NCI-H1436 treated with DMSO at 0.1 percent for 48 hours (cell line): Measurements from ENCODE around the gene SPINT1.
"Not testable (repeated sequence)": the region's sequence is repeated elsewhere in the genome, so short reads cannot be mapped to it uniquely, and the experiment has no call there.

Experiments used
- DNase-seq: peaks from one replicate; lab custom pipeline; 2025; lab: John Stamatoyannopoulos, UW

SPINT1 gene

GRCh38 chr15:40859206-40859851 lies 15.5 kb downstream of the SPINT1 start:
- DNase-seq = peak; percentile 46

- not testable (repeated sequence) for DNase-seq
These were observed 17.3 kb downstream of the SPINT1 start for GRCh38 chr15:40861147-40861546.

GRCh38 chr15:40863660-40864270 lies 19.9 kb downstream of the SPINT1 start:
- DNase-seq = no peak

GRCh38 chr15:40867199-40867598 lies 23.4 kb downstream of the SPINT1 start:
- no peak for DNase-seq

- no peak for DNase-seq
These were observed 25.8 kb downstream of the SPINT1 start for GRCh38 chr15:40869686-40870085.

GRCh38 chr15:40870716-40871115 lies 26.9 kb downstream of the SPINT1 start:
- DNase-seq = no peak

- no peak for DNase-seq
These were observed 28.1 kb downstream of the SPINT1 start for GRCh38 chr15:40871749-40872617.

- no peak for DNase-seq
These were observed 29.2 kb downstream of the SPINT1 start for GRCh38 chr15:40872791-40873693.

GRCh38 chr15:40873694-40874561 lies 30.1 kb downstream of the SPINT1 start, which contains the start of gene RHOV:
RHOV (minus strand) TSS chr15:40874234; CDS start chr15:40874139, 95 bp downstream.
- peak; percentile 17 for DNase-seq

- no peak for DNase-seq
These were observed 32.3 kb downstream of the SPINT1 start for GRCh38 chr15:40875991-40876730.

GRCh38 chr15:40877694-40878093 lies 33.8 kb downstream of the SPINT1 start:
- DNase-seq = no peak

- no peak for DNase-seq
These were observed 34.9 kb downstream of the SPINT1 start for GRCh38 chr15:40878785-40879184.

GRCh38 chr15:40879609-40880008 lies 35.8 kb downstream of the SPINT1 start:
- no peak for DNase-seq

- DNase-seq = no peak
These were observed 37.5 kb downstream of the SPINT1 start for GRCh38 chr15:40881351-40881750.

- DNase-seq = no peak
These were observed 42.7 kb downstream of the SPINT1 start for GRCh38 chr15:40886586-40886985.

- no peak for DNase-seq
These were observed 45.3 kb downstream of the SPINT1 start for GRCh38 chr15:40889112-40889511.

- DNase-seq = no peak
These were observed 47.3 kb downstream of the SPINT1 start for GRCh38 chr15:40891138-40891537.

GRCh38 chr15:40891810-40892446 lies 48.1 kb downstream of the SPINT1 start:
- no peak for DNase-seq

- no peak for DNase-seq
These were observed 48.7 kb downstream of the SPINT1 start for GRCh38 chr15:40892447-40893012.
